Fibroblast of skin of left quadriceps (primary cell): ENCODE measurements around the gene ACTR3C.

Source experiments
- DNase-seq, 2 experiments: peaks; one replicate each; pipeline ENCODE4 v3.0.0-alpha.2; 2013; ENCODE audit warnings: low read depth in 2 of 2

Gene ACTR3C

DNA sequence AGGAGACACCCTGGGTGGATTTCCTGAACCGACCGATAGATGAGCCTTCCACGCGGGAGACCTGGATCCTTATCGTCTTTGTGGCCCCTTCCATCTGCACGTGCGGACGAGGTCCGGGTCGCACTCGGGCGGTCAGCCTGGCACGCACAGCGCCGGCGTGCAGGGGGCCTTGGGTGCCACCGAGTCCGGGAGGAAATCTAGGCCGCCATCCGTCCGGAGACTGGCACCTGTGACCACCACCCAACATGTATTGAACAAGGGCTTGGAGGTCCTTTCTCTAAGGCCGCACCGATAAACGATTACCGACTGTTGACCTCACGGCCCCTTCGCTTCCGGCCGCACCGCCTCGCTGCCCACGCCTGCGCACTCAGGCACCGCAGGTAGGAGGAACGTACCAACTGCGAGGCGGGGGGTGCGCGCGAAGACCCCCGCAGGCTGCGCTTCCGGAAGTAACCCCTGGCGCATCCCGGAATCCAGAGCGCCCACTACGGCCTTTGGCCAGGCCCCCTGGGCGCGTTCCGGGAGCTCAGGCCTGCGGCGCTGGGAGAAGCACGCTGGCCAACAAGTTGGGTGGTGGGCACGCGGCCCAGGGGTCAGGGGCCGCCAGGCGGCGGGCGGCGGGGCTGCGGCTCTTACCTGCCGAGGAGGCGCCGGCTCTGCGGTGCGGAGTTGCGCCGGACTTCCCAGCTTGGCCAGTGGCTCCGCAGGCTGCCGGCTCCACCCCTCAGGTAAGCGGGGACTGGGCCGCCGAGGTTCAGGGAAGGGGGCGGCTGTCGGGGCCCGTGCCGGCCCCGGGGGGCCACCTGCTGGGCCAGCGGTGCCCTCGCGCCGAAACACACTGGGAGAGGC is at the start of gene ACTR3C, which contains the start of gene LRRC61:
Gene ACTR3C, minus strand, starts transcription at position 713 of the 849 bp plus-strand sequence. CDS start 28,249 bp downstream, outside the sequence.
Gene LRRC61, plus strand, starts transcription at position 523 of the 849 bp plus-strand sequence. CDS start 13,507 bp downstream, outside the sequence.
- DNase-seq, result no peak

DNA sequence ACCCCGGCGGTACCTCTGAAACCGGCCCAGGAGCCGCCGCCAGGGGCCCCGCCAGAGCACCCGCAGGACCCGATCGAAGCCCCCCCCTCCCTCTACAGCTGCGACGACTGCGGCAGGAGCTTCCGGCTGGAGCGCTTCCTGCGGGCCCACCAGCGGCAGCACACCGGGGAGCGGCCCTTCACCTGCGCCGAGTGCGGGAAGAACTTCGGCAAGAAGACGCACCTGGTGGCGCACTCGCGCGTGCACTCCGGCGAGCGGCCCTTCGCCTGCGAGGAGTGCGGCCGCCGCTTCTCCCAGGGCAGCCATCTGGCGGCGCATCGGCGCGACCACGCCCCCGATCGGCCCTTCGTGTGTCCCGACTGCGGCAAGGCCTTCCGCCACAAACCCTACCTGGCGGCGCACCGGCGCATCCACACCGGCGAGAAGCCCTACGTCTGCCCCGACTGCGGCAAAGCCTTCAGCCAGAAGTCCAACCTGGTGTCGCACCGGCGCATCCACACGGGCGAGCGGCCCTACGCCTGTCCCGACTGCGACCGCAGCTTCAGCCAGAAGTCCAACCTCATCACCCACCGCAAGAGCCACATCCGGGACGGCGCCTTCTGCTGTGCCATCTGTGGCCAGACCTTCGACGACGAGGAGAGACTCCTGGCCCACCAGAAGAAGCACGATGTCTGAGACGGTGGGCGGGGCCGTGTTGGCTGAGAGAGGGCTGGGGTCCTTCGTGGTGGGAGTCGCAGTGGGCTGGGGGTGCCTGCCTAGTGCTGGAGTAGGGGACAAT is 49.1 kb upstream of the ACTR3C start:
- DNase-seq, result no peak

DNA sequence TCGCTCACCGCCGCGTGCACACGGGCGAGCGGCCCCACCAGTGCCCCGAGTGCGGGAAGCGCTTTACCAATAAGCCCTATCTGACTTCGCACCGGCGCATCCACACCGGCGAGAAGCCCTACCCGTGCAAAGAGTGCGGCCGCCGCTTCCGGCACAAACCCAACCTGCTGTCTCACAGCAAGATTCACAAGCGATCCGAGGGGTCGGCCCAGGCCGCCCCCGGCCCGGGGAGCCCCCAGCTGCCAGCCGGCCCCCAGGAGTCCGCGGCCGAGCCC is 48.6 kb upstream of the ACTR3C start:
- DNase-seq, result no peak

DNA sequence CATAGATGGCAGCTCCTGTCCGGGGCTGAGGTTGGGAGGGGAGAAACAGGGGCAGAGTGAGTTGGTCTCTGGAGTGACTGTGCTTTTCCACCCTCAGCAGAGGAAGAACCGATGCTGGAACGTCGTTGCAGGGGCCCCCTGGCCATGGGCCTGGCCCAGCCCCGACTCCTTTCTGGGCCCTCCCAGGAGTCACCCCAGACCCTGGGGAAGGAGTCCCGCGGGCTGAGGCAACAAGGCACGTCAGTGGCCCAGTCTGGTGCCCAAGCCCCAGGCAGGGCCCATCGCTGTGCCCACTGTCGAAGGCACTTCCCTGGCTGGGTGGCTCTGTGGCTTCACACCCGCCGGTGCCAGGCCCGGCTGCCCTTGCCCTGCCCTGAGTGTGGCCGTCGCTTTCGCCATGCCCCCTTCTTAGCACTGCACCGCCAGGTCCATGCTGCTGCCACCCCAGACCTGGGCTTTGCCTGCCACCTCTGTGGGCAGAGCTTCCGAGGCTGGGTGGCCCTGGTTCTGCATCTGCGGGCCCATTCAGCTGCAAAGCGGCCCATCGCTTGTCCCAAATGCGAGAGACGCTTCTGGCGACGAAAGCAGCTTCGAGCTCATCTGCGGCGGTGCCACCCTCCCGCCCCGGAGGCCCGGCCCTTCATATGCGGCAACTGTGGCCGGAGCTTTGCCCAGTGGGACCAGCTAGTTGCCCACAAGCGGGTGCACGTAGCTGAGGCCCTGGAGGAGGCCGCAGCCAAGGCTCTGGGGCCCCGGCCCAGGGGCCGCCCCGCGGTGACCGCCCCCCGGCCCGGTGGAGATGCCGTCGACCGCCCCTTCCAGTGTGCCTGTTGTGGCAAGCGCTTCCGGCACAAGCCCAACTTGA is 48.0 kb upstream of the ACTR3C start:
- DNase-seq, result no peak

DNA sequence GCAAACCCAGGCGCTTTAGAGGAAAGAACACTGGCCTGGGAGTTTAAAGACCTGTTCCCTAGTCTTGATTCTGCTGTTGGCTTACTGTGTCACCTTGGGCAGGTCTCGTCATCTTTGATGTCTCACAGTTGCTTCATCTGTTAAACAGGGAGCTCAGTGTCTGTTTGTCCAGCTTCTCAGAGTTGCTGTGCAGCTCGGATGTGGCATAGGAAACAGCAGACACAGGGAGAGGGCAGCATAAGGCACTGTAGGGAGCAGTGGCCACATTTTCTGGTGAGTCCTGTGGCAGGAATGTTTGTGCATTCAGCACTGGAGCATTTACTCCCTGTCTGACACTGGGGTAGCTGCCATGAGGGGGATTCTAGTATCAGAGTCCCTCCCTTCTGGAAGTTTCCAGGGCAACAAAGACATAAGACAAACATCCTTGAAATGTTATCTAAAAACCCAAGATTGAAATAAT is 47.3 kb upstream of the ACTR3C start:
- DNase-seq, result no peak

DNA sequence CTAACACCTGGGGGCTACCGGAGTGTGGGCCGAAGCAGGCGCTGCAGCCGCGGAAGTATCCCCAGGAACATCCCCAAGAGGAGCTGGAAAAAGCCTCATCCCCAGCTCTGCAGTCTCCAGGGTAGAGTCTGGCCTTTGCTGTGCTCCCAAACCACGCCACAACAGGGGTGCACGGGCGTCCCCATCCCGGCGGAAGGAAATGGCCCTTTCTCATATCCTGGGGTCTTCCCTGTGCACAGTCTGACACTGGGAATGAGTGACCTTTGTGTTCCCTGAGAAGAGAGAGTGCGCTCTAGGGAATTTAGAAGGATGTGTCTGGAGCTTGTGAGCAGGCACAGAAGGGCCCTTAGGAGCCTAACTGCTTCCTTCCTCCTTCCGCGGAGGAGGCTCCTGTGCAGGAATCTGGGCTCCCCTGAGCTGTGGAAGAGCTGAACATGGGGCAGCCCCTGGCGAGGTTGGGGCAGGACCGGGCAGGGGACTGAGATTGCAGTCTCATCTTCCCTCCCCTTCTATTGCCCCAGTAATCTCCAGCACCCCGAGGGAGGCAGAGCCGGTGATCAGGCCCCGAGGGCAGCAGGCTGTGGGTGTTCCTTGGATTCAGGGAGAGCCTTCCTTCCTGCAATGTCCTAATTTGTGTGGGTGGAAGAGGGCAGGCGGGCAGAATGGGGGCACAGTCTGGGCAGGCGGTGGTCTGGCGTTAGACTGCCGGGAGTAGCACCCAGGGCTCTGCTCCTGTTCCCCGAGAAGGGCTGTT is 46.6 kb upstream of the ACTR3C start:
- no peak for DNase-seq

DNA sequence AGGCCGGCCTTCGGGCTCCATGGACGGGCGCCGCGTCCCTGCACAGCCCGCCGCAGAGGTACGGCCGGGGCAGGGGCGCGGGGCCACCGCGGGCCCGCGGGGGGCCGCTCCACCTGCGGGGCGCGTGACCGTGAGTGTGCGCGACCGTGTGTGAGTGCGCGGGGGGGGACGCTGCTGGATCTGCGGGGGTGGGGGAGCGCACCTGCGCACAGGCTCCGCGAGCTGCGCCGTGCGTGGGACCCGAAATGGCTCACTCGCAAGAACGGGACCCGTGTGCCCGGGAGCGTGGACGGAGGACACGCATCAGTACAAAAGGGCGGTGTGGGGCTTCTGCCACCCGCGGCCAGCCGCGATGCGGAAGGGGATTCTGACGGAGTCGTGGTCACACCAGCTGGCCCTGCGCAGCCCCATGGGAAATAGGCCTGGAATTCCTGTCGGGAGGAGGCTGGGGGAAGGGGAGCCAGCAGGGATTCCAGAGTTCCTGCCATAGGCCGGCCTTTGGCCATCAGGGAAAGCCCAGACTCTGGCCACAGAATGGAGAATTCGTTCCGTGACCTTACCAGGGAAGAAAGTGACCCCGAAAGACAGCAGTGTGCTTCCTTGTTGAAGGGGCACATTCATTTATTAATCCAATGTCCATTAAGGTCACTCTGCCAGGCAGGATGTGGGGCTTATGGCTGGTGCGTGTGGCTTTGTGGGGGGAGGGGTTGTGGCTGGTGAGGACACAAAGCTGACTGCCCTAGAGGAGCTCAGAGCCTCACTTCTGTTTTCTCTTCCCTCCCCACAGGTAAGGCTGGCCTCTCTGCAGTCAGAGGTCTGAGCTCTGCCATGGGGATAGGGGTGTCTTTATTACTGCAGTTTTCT is 45.8 kb upstream of the ACTR3C start:
- no peak for DNase-seq

DNA sequence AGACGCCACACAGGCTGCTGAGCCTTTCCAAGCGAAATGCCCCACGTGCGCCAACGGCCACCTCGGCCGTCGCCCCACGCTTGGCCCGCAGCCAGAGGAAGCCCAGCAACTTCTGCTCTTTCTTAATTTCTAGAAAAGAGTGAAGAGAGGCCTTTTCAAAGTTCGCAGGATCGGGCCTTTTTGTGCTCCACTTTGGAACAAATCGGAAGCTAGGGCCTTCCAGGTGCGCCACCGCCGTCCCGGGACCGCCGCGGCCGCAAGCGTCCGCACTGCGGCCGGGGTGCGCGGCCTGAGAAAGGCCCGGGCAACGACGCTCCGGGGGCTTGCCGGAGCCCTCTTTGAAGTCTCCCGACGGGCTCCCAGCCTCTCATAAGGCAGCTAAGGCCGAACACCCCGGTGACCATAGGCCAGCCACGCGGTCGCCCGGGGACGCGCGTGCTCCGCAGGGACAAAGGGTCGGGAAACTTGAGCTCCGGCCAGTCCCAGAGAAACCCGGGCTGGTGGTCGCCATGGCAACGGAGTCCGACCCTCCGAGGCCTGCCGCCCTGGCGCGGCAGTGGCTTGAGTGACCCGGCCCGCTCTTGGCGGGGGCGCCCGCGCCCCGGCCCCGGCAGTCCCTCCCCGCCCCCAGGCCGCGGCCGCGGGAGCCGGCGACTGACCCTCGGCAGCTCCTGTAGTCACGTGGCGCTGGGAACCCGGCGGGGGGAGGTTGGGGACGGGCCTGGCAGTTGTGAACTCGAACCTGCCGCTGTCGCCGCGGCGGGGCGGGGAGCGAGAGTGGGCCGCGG is 44.9 kb upstream of the ACTR3C start, which contains the start of gene REPIN1:
Gene REPIN1, plus strand, starts transcription at position 727 of the 788 bp plus-strand sequence. CDS start 890 bp downstream, outside the sequence.
- peak; percentile 61 to 62 for DNase-seq

DNA sequence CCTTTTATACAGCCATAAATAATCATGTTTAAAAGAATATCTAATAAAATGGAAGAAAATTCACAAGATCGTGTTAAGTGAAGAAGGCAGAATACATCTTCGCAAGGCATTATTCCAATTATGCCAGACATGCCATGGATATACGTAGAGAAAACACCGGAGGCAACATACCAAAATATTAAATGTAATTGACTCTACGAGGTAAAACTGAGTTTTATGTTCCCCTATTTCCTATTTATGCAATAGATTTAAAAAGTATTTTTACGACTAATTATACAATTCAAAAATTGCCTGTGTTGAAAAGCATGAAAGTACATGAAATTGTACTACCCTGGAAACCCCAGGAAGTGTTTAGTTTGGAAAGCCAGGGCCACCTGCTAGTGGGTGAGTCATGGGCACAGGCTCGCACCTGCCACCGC is 44.3 kb upstream of the ACTR3C start:
- DNase-seq, result no peak

DNA sequence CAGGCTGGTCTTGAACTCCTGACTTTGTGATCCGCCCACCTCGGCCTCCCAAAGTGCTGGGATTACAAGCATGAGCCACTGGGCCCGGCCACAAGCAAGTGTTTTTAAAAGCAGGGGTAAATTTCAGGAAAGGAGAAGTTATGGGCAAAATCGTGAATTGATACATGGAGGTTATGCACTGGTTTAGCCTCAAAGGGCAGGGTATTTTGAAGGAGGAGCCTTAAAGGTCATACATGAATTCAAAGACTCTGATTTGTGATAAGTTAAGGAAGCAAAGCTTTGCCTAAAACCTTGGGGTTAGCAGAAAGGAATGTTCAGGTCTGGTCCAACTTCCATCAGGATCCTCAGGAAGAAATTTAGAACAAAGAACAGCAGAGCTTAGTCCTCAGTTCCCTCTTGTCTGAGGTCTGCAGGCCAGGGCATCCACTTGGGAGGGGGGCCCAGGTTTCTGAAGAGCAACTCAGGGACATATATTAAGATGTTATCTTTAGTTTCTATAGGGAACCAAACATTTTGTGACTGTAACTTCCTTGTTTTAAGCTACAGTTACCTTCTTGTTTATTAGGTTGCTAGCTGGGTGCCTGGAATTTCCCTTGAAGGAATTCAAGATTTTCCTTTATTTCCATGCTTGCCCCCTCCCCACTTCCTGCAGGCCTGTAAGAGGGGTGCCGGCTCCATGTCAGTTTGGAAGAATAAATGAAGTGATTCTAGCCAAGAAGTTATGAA is 42.5 kb upstream of the ACTR3C start:
- no peak for DNase-seq

DNA sequence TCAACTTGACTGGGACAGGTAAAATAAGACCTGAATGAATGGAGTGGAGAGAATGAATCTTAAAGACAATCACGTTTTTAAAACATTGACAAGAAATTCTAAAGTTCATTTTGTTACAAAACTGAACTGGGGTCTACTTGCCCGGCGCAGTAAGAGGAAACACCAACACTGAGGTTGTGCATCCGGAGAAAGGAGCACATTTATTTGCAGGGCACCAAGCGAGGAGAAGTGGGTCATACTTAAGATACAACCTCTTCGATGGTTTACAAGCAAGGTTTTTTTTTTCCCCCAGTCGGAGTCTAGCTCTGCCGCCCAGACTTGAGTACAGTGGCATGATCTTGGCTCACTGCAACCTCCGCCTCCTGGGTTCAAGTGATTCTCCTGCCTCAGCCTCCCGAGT is 41.8 kb upstream of the ACTR3C start:
- no peak for DNase-seq

DNA sequence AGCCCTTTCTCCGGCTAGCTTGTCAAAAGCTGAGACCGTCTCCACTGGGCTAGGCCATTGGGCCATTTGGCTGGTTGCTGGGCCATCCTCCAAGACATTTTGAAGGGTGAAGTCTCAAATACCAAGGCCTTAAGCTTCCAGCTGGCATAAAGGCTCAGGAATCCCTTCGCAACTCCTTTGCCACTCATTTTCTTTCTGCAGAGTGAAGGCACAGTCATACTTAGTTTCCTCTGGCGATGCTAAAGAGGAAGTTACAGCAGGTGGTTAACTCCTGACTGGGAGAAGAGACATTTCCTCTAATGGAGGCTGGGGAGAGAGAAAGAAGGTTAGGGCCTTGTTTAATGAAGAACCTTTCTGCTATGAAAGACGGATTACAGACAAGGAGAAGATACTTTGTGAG is 40.5 kb upstream of the ACTR3C start:
- DNase-seq, result no peak

DNA sequence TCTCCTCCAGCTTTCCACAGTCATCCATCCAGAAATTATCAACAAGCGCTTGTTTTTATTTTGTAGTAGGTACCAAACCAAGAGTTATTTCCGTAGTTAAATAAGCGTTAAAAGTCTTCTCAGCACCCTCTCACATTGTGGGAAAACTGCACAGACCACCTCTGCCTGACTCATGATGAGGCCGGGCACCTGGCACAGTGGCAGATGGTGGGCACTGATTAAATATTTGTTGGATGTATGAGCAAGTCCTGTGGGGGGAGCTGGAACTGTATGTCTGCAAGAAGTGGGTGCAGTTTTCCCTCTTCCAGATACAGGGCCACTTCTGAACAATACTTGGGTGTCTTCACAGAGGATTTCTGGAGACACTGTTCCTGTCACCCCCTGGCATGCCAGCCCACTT is 40.0 kb upstream of the ACTR3C start:
- DNase-seq, result no peak

DNA sequence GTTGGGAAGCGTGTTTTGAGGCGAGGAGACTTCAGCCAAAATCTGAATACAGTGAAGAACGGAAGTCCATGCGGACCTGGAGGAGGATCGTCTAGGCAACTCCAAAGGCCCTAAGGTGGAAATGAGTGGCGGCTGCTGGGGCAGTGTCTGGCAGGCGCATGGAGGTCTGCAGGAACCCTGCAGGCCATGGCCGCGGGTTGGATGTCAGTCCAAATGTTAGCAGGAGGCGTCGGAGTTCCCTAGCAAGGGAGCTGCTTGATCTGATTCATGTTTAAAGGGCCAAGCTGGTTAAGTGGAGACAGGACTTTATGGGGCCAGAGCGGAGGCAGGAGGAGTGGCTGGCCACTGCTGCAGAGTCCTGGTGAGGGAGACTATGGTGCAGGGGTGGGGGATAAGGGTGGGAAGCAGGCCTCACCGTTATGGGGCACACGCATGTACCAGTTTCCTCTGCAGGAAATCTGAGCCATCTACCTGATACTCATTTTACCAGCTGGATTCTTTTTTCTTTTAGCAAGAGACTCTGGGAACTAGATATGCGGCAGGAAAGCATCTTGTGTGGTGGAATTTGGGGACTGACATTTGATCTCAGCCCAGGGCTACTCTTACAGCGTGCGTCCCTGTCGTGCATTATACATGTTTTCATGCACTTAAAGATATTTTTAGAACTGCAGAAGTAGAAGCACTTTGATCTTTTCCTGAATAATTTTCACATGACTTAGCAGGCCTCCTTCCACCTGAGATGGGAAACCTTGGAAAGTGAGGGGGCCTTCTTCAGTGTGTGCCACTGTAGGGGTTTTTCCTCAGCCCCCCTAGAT is 38.7 kb upstream of the ACTR3C start:
- DNase-seq, result no peak

DNA sequence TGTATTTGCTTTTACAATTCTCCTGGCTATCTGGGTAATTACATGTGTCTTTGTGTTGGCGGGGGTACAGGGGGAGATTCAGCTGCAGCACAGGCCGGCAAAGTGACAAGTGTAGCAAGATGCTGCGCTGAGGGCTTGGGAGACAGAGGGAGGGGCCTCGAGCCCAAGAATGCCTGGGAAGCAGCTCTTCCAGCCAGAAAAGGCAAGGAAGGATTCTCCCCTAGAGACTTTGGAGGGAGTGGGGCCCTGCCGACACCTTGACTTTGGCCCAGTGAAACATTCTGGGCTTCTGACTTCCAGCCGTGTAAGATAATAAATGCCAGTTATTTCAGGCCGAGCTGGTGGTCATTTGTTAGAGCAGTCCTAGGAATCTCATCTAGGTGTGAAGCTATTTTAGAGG is 38.1 kb upstream of the ACTR3C start:
- no peak for DNase-seq

DNA sequence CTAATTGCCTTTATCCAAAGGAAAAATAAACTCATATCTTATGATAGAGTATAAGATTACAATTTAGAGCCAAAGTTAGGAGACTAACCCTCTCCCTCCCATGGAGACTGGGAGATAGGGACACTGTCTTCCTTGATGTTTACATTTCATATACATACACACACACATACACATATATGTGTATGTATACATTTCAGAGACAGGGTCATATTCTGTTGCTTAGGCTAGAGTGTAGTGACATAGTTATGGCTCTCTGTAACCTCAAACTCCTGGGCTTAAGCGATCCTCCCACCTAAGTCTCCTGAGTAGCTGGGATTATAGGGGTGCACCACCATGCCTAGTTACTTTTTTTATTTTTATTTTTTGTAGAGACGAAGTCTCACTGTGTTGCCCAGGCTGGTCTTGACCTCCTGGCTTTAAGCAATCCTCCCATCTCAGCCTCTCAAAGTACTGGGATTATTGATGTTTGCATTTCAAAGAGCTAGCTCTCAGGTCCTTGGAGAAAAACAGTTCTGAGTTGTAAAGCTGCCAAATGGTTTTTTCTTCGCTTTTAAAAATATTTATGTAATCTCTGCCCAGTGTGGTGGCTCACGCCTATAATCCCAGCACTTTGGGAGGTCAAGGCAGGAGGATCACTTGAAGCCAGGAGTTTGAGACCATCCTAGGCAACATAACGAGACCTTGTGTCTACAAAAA is 37.2 kb upstream of the ACTR3C start:
- no peak for DNase-seq
